OCI-LY3 (cell line): ENCODE measurements around the gene ZSCAN12.

Experiments used
- CTCF ChIP-seq: fragments of 200-600, 300-600 bp; sonication (generic); IDR thresholded peaks from 2 replicates; pipeline ENCODE4 v1.5.1; 2014; ENCODE audit warnings: antibody characterized with exemption, low read length, low read depth
- EZH2phosphoT487 ChIP-seq: fragments of 200-600 bp; shearing (Covaris generic); IDR thresholded peaks from 2 replicates; pipeline ENCODE4 v1.6.1; 2018; ENCODE audit warnings: antibody characterized with exemption, mixed run types, low read depth

- TF ChIP-seq CTCF (no peak), EZH2phosphoT487 (no peak)
Observed at GRCh38 chr6:28408076-28408802, 8.7 kb upstream of the ZSCAN12 start.
